Vagina (tissue), 2 donors: ENCODE results near the gene DCD.

ENCODE experiments used
- POLR2A ChIP-seq, 2 donors: fragments of 450-650 bp; IDR thresholded peaks; one replicate each; pipeline ENCODE4 v1.6.1; 2017; ENCODE audit warnings: antibody characterized with exemption in 2 of 2, mild to moderate bottlenecking in 2 of 2, moderate library complexity in 2 of 2
- POLR2AphosphoS5 ChIP-seq, 2 donors: sonication (generic); formaldehyde crosslinking; IDR thresholded peaks; one replicate each; pipeline ENCODE4 v1.9.0; 2017; ENCODE audit warnings: antibody characterized with exemption in 2 of 2, mild to moderate bottlenecking in 2 of 2, low read depth in 1 of 2; ENCODE audit not compliant: insufficient read depth in 1 of 2
- TF ChIP-seq, protein P1 (sequence below), 3 experiments: fragments of 450-650 bp in 2 of 3; fragments of 200-600 bp in 1 of 3; sonication (generic) in 1 of 3; IDR thresholded peaks; one replicate each; pipeline ENCODE4 v1.5.1; 2017 to 2019; ENCODE audit warnings: antibody characterized with exemption in 3 of 3, mild to moderate bottlenecking in 2 of 3, moderate library complexity in 2 of 3

DNA sequence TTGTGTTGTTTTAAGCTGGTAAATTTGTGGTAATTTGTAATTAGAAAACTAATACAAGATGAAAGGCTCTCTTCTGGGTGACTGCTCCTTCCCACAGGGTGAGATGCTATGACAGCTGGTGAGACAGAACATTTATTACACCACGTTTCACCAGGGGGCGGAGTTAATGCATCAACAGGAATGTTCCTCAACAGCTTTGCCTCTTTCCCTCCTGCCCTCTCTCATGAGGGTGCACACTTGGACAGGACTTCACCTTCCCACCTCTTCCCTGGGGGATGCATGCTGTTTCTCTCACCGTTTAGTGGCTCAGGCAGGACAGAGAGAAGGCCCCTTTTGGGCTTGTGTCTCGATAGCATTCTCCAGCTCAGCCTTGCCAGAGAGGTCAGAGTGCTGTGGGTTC, 46.3 kb downstream of the DCD start:
- TF ChIP-seq, protein P1, sequence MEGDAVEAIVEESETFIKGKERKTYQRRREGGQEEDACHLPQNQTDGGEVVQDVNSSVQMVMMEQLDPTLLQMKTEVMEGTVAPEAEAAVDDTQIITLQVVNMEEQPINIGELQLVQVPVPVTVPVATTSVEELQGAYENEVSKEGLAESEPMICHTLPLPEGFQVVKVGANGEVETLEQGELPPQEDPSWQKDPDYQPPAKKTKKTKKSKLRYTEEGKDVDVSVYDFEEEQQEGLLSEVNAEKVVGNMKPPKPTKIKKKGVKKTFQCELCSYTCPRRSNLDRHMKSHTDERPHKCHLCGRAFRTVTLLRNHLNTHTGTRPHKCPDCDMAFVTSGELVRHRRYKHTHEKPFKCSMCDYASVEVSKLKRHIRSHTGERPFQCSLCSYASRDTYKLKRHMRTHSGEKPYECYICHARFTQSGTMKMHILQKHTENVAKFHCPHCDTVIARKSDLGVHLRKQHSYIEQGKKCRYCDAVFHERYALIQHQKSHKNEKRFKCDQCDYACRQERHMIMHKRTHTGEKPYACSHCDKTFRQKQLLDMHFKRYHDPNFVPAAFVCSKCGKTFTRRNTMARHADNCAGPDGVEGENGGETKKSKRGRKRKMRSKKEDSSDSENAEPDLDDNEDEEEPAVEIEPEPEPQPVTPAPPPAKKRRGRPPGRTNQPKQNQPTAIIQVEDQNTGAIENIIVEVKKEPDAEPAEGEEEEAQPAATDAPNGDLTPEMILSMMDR (IDR thresholded peaks at IDR 0.05) = no peak
- TF ChIP-seq POLR2A (IDR thresholded peaks at IDR 0.05) = no peak
- TF ChIP-seq POLR2AphosphoS5 (IDR thresholded peaks at IDR 0.05; ENCODE audit: insufficient read depth in 1 of 2, low read depth in 1 of 2) = no peak
